ENCODE measurements around the gene CTNNA3.

CTNNA3 gene

DNA sequence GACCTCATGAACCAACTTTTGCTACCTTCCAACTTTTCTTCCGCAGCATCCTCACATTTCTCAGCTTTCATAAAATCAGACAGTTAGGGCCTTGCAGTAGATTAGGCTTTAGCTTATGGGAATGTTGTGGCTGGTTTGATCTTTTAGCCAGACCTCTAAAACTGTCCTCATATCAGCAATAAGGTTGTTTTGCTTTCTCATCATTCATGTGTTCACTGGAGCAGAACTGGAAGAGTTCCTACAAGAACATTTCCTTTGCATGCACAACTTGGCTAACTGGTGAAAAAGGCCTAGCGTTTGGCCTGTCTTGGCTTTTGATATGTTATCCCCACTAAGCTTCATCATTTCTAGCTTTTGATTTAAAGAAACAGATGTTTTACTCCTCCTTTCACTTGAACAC is 900.1 kb downstream of the CTNNA3 start:
- H3K4me3 ChIP-seq (ENCODE audit: low read depth, low read length), result no peak overlapping the region
- TF ChIP-seq, protein P1, sequence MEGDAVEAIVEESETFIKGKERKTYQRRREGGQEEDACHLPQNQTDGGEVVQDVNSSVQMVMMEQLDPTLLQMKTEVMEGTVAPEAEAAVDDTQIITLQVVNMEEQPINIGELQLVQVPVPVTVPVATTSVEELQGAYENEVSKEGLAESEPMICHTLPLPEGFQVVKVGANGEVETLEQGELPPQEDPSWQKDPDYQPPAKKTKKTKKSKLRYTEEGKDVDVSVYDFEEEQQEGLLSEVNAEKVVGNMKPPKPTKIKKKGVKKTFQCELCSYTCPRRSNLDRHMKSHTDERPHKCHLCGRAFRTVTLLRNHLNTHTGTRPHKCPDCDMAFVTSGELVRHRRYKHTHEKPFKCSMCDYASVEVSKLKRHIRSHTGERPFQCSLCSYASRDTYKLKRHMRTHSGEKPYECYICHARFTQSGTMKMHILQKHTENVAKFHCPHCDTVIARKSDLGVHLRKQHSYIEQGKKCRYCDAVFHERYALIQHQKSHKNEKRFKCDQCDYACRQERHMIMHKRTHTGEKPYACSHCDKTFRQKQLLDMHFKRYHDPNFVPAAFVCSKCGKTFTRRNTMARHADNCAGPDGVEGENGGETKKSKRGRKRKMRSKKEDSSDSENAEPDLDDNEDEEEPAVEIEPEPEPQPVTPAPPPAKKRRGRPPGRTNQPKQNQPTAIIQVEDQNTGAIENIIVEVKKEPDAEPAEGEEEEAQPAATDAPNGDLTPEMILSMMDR (IDR thresholded peaks at IDR 0.05; ENCODE audit: low read depth, low read length), result no peak

DNA sequence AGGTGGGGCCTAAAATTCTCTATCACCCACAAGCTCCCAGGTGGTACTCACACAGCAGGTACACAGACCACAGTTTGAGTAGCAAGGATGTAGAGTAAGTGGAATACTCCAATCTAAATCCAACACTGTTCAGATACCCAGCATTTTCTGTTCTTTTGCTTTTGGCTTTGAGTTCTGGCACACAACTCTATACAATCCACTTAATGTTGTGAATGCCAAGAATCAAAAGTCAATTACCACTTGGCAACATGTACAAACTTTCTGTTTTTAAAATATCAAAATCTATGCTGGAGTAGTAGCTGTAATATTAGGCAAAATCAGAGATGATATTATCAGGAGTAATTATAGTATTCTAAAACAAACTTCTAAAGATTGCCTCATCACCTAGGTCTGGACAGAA is 903.6 kb downstream of the CTNNA3 start:
- TF ChIP-seq, protein P1 (IDR thresholded peaks at IDR 0.05; ENCODE audit: low read depth, low read length), result no peak
- H3K4me3 ChIP-seq (ENCODE audit: low read depth, low read length), result no peak overlapping the region

DNA sequence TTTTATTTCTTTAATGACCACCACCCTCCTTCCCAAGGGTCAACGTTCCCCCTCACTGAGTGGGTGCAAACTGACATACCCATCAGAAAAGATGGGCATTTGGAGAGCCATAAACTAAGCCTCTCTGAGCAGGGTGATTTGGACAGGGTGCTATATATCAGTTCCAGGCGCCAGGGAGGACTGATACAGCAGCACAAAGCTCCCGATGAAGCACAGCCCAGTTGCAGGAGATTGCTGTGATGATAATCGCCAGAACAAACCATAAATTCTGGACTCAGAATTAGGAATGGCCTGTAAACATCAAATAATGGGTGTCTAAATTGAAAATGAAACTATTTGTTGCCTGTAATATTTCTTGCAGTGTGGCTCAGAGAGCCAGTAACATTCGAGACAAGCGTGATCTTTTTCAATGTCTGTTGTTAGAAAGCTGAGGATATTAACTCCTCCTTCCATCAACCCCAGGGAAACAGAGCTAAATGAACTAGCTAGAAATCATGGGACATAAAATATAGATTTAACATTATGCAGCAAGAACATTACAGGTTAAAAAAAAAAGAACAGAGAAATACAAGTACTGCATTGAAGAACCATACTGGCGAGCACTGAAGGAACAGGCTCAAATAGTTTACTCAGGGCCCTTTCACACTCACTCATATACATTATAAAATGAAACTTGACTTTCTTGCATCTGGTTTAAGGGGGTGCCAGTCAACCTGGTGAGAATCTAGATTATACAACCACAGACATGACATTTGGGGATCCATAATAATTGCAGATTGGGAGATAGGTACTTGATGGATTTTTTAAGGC is 907.6 kb downstream of the CTNNA3 start:
- TF ChIP-seq, protein P1 (IDR thresholded peaks at IDR 0.05; ENCODE audit: low read depth, low read length), result no peak
- no peak overlapping the region for H3K4me3 ChIP-seq (ENCODE audit: low read depth, low read length)

DNA sequence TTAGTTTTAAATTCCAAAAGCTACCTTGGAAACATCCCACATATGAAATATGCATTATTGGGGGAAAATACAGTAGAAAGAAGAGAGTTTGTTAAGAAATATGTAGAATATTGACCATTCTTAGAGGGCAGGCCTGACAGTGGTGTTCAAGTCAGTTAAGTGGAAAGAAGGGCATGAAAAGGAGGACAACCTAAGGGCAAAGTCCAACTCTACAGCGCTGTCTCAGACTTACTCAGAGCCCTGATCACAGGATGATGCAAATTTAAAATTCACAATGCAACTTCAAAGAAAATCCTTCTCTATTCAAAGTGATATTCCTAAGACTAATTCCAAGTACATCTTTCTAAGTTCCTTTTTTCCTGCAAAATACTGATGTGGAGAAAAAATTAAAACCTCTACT is 909.3 kb downstream of the CTNNA3 start:
- TF ChIP-seq, protein P1 (IDR thresholded peaks at IDR 0.05; ENCODE audit: low read depth, low read length), result no peak
- H3K4me3 ChIP-seq (ENCODE audit: low read depth, low read length), result no peak overlapping the region

DNA sequence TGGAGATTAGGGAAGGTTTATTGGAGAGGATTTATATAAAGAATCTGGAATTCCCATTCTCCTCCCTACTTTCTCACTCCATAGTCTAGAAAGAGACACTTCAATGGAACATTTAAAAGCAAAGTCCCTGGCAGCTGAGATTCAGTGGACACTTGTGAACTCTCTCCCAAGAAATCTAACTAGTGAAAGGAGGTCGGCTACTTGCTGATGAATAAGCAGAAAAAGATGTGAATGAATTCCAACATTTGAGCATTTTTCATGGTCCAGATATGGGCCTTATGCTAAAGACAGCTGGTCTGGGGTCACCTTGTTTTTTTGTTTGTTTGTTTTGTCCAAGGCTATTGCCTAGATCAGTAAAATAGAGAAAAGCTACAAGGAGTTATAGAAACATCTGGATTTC is 911.2 kb downstream of the CTNNA3 start:
- no peak overlapping the region for H3K4me3 ChIP-seq (ENCODE audit: low read depth, low read length)
- TF ChIP-seq, protein P1 (IDR thresholded peaks at IDR 0.05; ENCODE audit: low read depth, low read length), result no peak

DNA sequence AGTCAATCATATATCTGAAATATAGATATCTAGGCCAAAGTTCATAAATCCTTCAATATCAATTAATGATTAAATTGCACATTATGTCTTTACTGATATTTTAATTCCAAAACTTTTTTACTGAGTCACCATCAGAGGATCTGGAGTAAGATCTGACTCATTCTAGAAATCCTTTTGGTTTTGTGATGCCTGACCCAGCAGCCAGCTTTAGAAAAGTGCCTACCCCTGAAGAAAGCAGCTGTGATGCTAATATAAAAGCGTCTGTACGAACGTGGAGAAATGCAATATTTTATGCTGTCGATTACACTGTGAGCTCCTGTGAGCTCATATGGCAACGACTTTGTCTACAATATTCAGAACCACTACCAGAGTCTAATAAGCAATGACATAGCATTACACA is 912.7 kb downstream of the CTNNA3 start:
- TF ChIP-seq, protein P1 (IDR thresholded peaks at IDR 0.05; ENCODE audit: low read depth, low read length), result no peak
- no peak overlapping the region for H3K4me3 ChIP-seq (ENCODE audit: low read depth, low read length)

DNA sequence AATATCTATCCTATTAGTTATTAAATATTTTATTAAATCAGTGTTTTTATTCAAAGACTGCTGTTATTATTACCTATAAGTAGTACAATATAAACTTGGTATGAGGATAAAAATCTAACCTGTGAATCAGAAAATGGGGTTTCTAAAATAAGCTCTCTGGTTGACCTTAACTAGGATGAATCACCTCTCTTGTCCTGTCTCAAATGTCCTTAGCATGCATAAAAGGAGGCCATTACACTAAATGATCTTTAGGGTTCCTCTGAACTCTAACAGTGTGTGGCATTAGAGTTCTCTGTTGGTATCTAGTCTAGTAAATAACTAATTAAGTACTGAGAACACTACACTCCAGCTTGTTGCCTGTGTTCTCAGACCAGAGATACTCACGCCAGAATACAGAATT is 913.2 kb downstream of the CTNNA3 start:
- H3K4me3 ChIP-seq (ENCODE audit: low read depth, low read length), result no peak overlapping the region
- TF ChIP-seq, protein P1 (IDR thresholded peaks at IDR 0.05; ENCODE audit: low read depth, low read length), result no peak
